Renal pelvis (tissue), 4 donors: Measurements from ENCODE around the gene LILRB2. TPM values are rescaled to one million over a fixed set of nuclear protein-coding genes. Genes with fewer than 3 reads are reported as not detected.
A peak's percentile ranks its signal among the peaks of the same experiment; 100 is the strongest.
"Not testable (repeated sequence)": the region's sequence is repeated elsewhere in the genome, so short reads cannot be mapped to it uniquely, and the experiment has no call there.

ENCODE experiments used
- DNase-seq: peaks from one replicate; pipeline ENCODE4 v3.0.0-alpha.2; 2013
- polyA plus RNA-seq, 3 donors: library from polyadenylated mRNA; unstranded; fragments of 120-200 nt; gene quantifications; one replicate each; pipeline ENCODE4 v1.2.1, GENCODE V29; 2013; ENCODE audit not compliant: insufficient read length in 3 of 3

Gene LILRB2
- polyA plus RNA-seq, 3 donors: 0.95 to 1.2 (median 1.0) TPM

DNA sequence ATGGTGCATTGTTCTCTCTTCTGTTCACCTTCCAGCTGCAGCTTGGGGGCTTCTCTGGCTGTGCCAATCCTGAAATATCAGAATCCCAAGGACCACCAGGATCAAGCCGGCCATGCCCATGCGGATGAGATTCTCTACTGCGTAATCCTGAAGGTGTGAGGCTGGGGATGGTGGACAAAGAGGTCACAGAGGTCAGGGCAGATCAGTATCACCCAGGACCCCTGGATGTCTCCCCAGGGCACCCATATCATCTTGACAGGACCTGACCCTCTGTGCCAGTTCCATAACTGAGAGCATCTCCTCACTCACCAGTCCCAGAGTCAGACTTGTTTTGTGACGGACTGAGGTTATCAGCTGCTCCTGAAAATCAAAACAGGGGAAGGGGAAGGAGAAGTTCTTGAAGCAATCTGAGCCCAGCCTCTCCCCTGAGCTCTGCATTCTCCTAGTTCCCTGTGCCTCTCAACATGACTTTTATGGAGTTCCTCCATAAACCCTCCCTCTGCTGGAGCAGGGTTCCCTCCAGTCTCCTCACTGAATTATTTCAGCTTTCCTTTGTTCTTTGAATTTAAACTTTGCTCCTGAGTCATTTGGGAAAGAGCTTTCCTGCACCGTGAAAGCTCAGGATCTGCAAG lies 26.6 kb upstream of the LILRB2 start:
- DNase-seq: no peak

DNA sequence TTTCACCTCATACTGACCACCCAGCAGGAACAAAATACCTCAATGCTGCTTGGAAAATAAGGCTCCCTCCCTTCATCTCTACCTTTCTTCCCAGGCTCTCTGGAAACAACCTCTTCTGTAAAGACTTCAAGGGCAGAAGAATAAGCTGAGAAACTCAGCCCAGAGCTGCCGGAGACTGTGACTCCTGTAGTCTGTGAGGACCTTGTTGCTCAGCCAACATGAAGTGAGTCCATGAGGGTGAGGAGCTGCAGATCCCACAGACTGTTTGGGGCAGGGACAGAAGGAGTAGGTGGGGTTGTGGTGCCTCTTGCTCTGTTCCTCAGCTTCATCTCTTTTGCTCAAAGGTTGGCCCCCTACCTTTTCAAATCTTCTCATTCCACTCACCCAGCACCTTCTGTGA lies 24.2 kb upstream of the LILRB2 start:
- no peak for DNase-seq

DNA sequence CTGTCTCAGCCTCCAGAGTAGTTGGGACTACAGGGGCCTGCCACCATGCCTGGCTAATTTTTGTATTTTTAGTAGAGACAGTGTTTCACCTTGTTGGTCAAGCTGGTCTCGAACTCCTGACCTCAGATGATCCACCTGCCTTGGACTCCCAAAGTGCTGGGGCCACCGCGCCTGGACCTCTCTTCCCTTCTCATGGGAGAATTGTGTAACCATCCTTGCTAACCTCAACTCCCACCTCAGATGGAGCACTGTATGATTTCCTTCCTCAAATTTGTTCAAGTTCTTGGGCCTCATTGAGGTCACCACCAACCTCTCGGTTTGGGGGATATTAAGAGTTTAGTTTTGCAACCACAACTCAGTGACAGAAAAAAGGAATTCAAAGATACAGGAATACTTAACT lies 21.3 kb upstream of the LILRB2 start:
- no peak for DNase-seq

DNA sequence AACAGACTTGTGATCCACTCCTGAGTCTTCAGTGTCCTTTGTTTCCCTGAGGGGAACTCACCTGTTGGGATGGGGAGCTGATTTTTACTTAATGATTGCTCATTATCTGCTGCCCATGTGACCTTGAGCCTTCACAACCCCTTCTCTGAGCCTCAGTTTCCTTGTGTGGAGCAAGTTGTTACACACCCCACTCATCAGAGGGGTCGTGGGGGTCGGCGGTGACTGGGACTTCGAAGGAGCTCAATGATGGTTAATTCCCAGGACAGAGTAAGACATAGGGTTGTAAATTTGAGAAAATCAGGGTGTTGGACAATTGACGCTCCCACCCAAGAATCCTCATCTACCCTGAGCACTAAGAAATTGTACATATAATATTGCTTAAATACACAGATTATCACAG lies 18.6 kb upstream of the LILRB2 start:
- no peak for DNase-seq

DNA sequence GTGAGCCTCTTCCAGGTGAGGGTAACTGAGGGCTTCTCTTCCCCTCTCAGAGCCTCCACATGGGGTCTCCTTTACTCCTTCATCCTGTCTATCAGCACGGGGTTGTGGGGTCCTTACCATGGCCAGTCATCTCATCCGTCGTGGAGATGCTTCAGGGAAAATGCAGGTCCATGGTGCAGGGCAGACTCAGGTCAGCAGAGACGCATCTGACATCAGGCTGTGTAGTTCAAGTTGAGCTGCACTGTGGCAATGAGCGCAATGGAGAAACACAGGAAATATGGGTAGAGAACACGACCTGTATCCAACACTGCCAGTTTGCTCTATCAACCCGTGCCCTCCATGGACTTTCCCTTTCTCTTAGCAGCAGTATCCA lies 18.2 kb upstream of the LILRB2 start:
- DNase-seq: no peak

DNA sequence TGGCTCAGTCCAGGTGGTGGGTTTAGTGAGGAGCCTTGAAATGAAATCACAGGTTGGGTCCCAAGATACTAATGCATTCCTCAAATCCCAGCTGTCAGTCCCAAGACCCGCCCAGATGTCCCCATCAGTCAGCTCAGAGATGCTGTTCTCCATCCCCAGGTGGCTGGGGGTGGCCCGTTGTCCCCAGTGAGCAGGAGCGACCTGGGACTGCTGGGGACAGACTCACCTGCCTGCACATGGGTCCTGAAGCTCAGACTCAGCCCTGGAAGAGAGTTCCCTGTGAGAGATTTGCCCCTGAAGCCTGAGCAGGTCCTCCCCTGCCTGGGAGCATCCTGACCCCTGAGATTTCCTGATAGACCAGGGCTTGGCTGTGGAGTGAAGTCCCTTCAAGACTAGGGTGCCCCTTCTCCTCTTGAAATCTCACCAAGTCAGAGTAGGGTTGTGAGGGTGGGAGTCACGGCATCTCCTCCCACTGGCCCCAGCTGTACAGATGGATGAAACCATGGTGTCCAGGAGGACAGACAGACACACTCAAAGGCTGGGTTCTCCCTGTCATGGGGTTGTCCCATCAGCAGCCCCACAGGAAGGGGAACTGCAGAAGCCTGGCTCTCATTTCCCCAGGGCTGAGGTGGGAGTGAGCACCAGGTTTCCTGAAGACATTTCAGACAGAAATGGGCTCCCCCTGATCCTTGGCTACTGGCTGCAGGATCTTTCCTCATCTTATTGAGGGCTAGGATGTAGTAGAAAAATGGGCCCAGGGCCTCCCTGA lies 17.6 kb upstream of the LILRB2 start:
- DNase-seq: no peak

DNA sequence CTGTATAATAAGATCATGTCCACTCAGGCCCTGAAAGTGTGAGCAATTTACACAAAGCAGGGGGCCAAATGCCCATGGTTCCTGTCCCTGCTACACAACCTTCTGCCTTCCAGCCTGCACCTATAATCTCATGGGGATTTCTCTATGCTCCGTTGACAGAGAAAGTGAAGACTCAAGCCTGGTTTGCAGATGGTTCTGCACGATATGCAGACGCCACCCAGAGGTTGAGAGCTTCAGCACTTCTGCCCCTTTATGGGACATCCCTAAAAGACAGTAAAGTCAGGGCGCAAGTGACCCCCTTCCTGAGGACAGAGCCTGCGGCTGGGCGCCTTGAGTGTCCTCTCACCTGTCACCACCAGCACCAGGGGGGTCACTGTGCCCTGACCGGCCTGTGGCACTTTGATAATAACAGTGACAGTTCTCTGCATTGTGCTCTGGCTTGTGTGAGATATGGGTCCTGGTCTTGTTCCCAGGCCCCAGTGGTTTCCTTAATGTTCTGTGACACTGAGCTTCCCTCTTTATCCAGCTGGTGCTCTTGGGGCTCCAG lies 16.9 kb upstream of the LILRB2 start:
- DNase-seq: no peak

DNA sequence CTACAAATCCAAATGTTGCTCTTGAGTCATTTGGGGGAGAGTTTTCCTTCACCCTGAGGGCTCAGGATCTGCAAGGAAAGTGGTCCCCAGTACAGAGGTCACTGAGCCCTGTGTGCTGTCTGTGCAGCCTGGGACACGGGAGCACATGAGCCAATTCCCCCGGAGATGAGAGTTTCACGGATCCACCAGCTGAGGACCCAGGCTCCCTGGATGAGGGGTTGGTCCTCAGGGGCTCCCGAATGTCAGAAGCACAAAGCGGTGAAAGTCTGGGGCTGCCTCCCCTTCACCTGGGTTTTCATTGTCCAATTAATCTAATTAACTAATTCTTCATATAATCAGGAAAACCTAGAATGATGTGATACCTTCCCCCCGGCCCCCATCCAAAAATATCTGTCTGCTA lies 13.6 kb upstream of the LILRB2 start:
- DNase-seq: no peak

DNA sequence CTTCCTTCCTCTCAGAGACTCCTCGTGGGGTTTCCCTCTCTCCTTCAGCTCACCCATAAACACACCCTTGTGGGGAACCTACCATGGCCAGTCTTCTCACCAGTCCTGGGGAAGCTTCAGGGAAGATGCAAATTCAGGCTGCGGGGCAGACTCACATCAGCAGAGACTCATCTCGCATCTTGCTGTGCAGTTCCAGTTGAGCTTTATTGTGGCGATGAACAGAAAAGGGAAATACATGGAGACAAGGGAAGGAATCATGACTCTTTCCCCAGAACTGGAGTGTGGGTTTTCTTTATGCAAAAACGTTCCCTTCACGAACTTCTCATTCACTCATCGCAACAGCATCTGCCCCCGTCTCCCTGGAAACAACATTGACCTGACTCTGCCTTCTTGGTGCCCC lies 8.2 kb upstream of the LILRB2 start:
- not testable (repeated sequence) for DNase-seq

DNA sequence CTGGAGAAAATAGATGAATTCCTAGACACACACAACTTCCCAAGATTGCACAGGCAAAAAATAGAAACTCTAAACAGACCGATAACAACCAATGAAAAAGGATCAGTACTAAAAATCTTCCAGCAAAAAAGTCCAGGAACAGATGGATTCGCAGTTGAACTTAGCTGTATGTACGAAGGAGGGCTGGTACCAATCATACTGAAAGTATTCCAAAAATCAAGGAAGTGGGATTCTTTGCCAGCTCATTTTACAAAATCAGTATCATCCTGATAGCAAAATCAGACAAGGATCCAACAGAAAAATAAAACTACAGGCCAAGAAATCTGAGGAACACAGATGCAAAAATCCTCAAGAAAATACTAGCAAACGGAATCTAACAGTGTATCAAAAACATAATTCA lies 6.5 kb upstream of the LILRB2 start:
- no peak for DNase-seq

DNA sequence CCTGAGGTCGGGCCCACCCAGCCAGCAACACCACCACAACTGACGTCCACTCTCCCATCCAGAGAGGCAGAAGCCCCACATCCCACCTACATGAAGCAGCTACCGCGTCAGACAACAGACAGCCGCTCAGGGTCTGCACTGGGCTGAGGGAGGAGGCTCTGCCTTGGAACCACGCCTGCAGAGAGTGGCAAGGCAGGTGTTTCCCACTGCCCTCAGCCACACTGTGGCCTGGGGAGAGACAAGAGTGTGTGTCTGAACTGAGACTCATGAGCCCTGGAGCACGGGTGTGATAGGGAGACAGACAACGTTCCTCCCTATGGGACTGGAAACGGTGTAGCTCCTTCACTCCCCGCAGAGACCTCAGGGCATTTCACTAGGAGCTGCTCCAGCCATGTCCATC lies 5.4 kb upstream of the LILRB2 start:
- DNase-seq: not testable (repeated sequence)

DNA sequence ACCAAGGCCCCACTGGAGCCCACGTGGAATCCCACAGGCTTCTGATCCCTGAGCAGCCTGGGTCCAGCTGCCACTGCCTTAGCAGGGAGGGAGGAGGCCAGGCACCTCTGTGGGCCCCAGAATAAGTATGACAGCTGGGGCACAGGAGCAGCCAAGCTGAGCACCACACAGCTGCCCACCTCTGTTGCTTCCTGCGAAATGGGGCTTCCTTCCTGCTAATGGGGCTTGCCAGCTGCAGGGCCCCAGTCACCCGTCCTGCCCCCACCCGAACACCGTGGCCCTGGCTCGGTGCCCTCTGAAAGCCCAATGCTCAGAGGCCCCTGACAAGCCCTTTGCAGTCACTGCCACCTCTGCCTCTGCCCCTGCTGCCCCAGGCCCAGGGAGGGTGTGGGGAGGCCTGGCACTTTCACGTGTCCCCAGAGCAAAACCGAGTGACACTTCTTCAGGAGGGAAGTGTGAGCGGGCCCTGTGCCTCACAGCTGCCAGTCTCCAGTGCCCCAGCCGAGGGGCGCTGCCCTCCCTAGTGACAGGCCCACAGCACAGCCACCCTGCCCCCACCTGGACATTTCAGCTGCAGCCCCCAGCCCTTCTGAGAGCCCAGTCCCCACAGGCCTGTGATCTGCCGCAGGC lies 4.6 kb upstream of the LILRB2 start:
- DNase-seq: not testable (repeated sequence)

DNA sequence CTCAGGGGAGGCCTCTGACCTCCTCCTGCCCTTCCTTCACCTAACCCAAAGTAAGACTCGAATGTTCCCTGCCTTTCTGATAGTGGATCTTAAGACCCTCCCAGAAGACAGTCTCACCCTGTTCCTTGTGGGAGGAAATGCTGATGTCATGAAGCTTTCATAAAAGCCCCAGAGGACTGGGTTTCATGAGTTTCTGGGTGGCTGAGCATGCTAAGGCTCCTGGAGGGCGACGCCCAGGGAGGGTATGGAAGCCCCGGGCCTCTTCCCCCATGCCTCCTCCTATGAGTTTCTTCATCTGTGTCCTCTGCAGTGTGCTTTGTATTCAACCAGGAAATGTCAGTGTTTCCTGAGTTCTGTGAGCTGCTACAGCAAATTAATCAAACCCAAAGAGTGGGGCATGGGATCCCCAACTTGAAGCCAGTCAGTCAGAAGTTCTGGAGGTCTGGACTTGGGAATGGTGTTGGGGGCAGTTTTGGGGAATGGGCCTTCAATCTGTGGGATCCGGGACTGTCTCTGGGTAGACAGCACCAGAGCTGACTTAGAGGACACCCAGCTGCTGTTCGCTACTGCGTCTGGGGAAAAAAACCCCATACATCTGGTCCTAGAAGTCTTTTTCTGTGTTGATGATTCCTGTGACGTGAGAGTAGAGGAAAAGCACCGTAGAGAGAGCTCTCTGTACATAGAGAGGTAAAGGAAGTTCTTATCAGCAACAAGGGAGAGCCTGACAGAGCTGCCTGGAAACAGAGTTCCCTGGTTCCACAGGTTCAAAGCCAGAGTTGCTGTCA lies 2.0 kb upstream of the LILRB2 start:
- DNase-seq: peak; percentile 12

DNA sequence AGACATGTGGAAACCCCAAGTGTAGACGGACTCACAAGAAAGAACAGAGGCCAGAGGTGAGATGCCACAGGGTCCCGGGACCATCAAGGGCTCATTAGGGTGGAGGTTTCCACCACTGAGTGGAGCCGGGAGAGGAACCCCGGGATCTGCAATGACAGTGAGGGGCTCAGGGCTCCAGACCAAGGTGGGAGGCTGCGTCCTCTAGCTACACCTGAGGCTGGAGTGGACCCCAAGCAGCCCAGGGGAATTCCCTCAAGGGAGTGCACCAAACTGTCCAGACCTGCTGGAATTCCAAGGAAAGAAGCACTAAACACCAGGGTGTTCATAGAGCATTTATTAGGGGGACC lies 792 bp upstream of the LILRB2 start:
- DNase-seq: not testable (repeated sequence)

DNA sequence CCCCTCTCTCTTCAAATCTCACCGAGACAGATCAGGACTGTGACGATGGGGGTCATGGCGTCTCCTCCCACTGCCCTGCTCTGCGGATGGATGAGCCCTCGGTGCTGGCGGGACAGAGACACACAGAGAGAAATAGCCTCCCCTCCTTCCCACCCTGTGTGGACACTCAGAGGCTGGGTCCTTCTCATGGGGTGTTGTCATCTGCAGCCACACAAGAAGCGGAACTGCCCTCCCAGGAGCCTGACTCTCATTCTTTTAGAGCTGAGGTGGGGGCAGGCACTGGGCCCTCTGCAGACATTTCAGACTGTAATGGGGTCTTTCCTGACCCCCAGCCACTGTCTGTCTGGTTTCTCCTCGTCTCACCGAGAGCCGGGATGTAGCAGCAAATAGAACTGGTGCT lies 469 bp downstream of the LILRB2 start:
- not testable (repeated sequence) for DNase-seq

DNA sequence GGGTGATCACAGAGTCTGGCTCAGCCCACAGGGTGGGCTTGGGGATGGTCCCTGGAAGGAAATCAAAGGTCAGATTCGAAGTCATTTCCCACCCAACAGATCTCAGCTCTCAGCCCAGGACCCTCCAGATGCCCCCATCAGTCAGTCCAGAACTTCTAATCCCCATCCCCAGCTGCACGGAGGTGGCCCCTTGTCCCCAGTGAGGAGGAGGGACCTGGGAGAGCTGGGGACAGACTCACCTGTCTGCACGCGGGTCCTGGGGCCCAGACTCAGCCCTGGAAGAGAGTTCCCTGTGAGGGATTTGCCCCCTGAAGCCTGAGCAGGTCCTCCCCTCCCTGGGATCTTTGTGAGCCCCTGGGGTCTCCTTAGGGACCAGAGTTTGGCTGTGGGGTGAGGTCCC lies 885 bp downstream of the LILRB2 start:
- DNase-seq: not testable (repeated sequence)

DNA sequence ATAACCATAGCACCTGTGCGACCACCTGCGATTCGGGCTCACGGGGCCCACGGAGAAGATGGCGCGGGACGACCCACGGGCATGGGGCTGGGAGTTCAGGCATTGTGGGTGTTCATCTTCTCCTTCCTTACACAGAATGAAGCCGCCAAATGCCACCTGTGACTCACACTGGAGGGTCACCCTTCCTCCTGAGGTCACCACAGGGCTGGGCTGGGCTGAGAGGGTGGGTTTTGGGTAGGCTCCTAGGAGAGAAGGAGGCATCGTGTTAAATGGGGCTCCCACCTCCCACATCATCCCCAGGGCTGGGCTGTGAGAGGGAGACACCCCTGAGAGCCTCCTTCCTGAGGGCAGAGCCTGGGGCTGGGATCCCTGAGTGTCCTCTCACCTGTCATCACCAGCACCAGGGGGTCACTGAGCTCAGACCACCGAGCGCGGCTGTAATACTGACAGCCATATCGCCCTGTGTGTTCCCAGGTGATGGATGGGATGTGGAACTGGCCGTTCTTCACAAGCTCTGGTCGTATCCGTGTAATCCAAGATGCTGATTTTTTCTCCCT lies 1.4 kb downstream of the LILRB2 start:
- DNase-seq: no peak

DNA sequence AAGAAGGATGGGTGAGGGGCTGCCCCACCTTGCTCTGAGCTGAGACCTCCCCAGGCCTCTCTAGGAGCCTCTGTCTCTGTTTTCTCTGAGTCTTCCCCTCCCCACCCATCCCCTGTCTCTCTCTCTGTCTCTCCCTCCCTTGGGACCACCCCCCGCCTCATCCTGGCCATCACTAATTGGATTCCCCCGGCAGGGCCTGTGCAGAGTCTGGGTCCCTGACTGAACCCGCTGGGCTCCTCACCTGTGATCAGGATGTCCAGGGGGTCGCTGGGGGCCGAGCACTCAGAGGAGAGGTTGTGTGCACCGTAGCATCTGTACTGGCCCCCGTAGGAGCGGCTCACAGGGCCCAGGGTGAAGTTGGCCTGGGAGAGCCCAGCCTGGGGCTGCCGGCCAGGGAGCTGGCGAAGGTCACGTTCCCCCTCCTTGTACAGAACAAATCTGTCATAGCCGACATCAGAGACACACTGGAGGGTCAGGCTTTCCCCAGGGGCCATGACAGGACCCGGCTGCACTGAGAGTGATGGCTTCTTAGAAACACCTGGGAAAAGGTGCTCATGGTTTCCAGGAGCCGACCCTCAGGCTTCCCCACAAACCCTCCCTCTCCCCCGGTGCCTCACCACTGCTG lies 2.2 kb downstream of the LILRB2 start:
- not testable (repeated sequence) for DNase-seq

DNA sequence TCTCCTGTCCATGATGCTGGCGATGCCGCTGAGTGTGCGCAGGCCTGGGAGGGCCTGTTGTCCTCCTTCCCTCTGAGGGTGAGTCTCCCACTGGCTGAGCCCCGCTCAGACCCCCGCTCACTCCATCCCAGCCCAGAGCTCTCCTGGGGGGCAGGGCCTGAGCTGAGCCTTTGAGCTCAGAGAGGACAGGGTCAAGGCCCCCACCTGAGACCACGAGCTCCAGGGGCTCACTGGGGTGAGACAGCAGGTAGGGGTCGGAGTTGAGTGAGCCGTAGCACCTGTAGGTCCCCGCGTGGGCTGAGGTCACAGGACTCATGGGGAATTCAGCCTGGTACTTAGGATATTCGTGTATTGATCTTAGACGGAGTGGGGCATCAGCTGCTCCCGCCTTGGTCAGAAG lies 2.9 kb downstream of the LILRB2 start:
- DNase-seq: not testable (repeated sequence)

DNA sequence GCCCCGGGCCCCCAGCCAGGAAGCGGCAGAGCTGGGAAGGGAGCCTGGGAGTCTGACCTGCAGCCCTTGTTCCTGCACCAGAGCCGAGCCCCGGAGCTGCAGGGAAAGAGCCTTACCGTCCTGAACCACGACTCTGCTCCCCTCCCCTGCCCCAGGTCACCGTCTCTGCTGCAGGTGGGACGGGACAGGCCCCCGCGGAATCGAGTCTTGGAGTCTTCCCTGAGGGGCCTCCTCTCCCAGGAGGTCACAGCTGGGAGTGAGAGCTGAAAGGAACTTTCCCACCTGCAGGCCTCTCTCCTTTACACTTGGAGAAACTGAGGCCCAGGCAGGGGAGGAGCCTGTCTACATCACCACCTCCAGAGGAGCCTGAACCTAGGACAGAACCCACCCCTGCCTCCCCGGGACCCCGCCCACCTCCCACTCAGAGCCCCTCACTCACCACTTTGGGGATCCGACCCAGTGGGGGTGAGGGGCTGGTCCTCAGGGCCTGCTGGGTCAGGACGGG lies 3.7 kb downstream of the LILRB2 start:
- not testable (repeated sequence) for DNase-seq

DNA sequence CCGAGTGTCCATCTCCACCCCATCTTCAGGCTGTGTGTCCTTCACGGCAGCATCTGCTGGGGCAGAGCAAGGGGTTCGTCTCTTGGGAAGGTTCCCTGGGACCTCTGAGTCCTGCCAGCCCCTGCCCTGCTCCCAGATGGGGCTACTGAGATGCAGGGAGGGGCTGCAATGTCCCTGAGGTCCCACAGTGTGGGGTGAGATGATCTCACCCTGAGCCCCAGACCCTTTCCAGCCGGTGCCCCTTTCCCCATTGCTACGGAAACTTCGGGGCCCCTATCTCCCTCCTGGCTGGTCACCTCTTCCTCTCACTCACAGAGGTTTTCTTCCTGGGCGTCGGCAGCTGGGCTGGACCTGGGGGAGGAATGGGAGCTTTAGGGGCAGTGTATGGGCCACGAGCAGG lies 5.0 kb downstream of the LILRB2 start:
- DNase-seq: no peak
